HEK293 (cell line): Measurements from ENCODE around the gene ATF2.

ENCODE experiments used
- BCL6B ChIP-seq: fragments of 450-650 bp; formaldehyde crosslinking; IDR thresholded peaks from 2 replicates; pipeline ENCODE4 v1.5.1; 2017; ENCODE audit warnings: missing biosample characterization, missing genetic modification characterization
- FEZF1 ChIP-seq: fragments of 450-650 bp; formaldehyde crosslinking; IDR thresholded peaks from 2 replicates; pipeline ENCODE4 v1.5.1; 2016; ENCODE audit warnings: missing biosample characterization, missing genetic modification characterization
- REST ChIP-seq: fragments of 450-650 bp; formaldehyde crosslinking; IDR thresholded peaks from 2 replicates; pipeline ENCODE4 v1.5.1; 2016; ENCODE audit warnings: missing biosample characterization, missing genetic modification characterization
- SCRT2 ChIP-seq: fragments of 450-650 bp; formaldehyde crosslinking; IDR thresholded peaks from 2 replicates; pipeline ENCODE4 v1.5.1; 2016; ENCODE audit warnings: missing biosample characterization, missing genetic modification characterization
- SP3 ChIP-seq: fragments of 450-650 bp; formaldehyde crosslinking; IDR thresholded peaks from 2 replicates; pipeline ENCODE4 v1.5.1; 2016; ENCODE audit warnings: missing biosample characterization, missing genetic modification characterization
- ZBTB6 ChIP-seq: fragments of 450-650 bp; formaldehyde crosslinking; IDR thresholded peaks from 2 replicates; pipeline ENCODE4 v1.5.1; 2017; ENCODE audit warnings: missing biosample characterization, missing genetic modification characterization
- ZFP69B ChIP-seq: fragments of 450-650 bp; formaldehyde crosslinking; IDR thresholded peaks from 2 replicates; pipeline ENCODE4 v1.5.1; 2016; ENCODE audit warnings: missing biosample characterization, missing genetic modification characterization
- ZNF10 ChIP-seq: fragments of 450-650 bp; formaldehyde crosslinking; IDR thresholded peaks from 2 replicates; pipeline ENCODE4 v1.5.1; 2017; ENCODE audit warnings: missing biosample characterization, missing genetic modification characterization
- ZNF114 ChIP-seq: fragments of 450-650 bp; formaldehyde crosslinking; IDR thresholded peaks from 2 replicates; pipeline ENCODE4 v1.5.0; 2017; ENCODE audit warnings: missing biosample characterization, missing genetic modification characterization
- ZNF132 ChIP-seq: fragments of 450-650 bp; formaldehyde crosslinking; IDR thresholded peaks from 2 replicates; pipeline ENCODE4 v1.5.1; 2017; ENCODE audit warnings: missing biosample characterization, missing genetic modification characterization, borderline replicate concordance
- ZNF133 ChIP-seq: fragments of 450-650 bp; formaldehyde crosslinking; IDR thresholded peaks from 2 replicates; pipeline ENCODE4 v1.5.1; 2016; ENCODE audit warnings: missing biosample characterization, missing genetic modification characterization
- ZNF157 ChIP-seq: fragments of 450-650 bp; formaldehyde crosslinking; IDR thresholded peaks from 2 replicates; pipeline ENCODE4 v1.5.1; 2016; ENCODE audit warnings: missing biosample characterization, missing genetic modification characterization
- ZNF175 ChIP-seq: fragments of 450-650 bp; formaldehyde crosslinking; IDR thresholded peaks from 2 replicates; pipeline ENCODE4 v1.5.1; 2016; ENCODE audit warnings: missing biosample characterization, missing genetic modification characterization
- ZNF335 ChIP-seq: fragments of 450-650 bp; formaldehyde crosslinking; conservative IDR thresholded peaks from 2 replicates; pipeline ENCODE4 v1.5.1; 2016; ENCODE audit warnings: missing biosample characterization, missing genetic modification characterization
- ZNF362 ChIP-seq: fragments of 450-650 bp; formaldehyde crosslinking; IDR thresholded peaks from 2 replicates; pipeline ENCODE4 v1.5.1; 2016; ENCODE audit warnings: missing biosample characterization, missing genetic modification characterization
- ZNF473 ChIP-seq: fragments of 450-650 bp; formaldehyde crosslinking; IDR thresholded peaks from 2 replicates; pipeline ENCODE4 v1.5.1; 2017; ENCODE audit warnings: missing biosample characterization, missing genetic modification characterization
- ZNF529 ChIP-seq: fragments of 450-650 bp; formaldehyde crosslinking; IDR thresholded peaks from 2 replicates; pipeline ENCODE4 v1.5.1; 2017; ENCODE audit warnings: missing genetic modification characterization, missing biosample characterization; ENCODE audit not compliant: insufficient replicate concordance
- ZNF561 ChIP-seq: fragments of 450-650 bp; IDR thresholded peaks from 2 replicates; pipeline ENCODE4 v1.5.1; 2018; ENCODE audit warnings: missing biosample characterization, missing genetic modification characterization, borderline replicate concordance
- ZNF791 ChIP-seq: fragments of 450-650 bp; formaldehyde crosslinking; IDR thresholded peaks from 2 replicates; pipeline ENCODE4 v1.5.1; 2016; ENCODE audit warnings: missing biosample characterization, missing genetic modification characterization
- ZNF843 ChIP-seq: fragments of 450-650 bp; formaldehyde crosslinking; IDR thresholded peaks from 2 replicates; pipeline ENCODE4 v1.5.1; 2016; ENCODE audit warnings: missing biosample characterization, missing genetic modification characterization
- ZSCAN16 ChIP-seq: fragments of 450-650 bp; formaldehyde crosslinking; IDR thresholded peaks from 2 replicates; pipeline ENCODE4 v1.5.1; 2016; ENCODE audit warnings: missing biosample characterization, missing genetic modification characterization
- ZSCAN23 ChIP-seq: fragments of 450-650 bp; formaldehyde crosslinking; IDR thresholded peaks from 2 replicates; pipeline ENCODE4 v1.5.1; 2016; ENCODE audit warnings: missing biosample characterization, missing genetic modification characterization
- ZSCAN5A ChIP-seq: fragments of 450-650 bp; formaldehyde crosslinking; IDR thresholded peaks from 2 replicates; pipeline ENCODE4 v1.5.1; 2016; ENCODE audit warnings: missing biosample characterization, missing genetic modification characterization
- ZXDB ChIP-seq: fragments of 450-650 bp; formaldehyde crosslinking; IDR thresholded peaks from 2 replicates; pipeline ENCODE4 v1.5.1; 2016; ENCODE audit warnings: missing biosample characterization, missing genetic modification characterization
- TF ChIP-seq, protein P1 (sequence below): fragments of 450-650 bp; formaldehyde crosslinking; IDR thresholded peaks from 2 replicates; pipeline ENCODE4 v1.5.1; 2017; ENCODE audit warnings: missing biosample characterization, missing genetic modification characterization

The ATF2 gene

DNA sequence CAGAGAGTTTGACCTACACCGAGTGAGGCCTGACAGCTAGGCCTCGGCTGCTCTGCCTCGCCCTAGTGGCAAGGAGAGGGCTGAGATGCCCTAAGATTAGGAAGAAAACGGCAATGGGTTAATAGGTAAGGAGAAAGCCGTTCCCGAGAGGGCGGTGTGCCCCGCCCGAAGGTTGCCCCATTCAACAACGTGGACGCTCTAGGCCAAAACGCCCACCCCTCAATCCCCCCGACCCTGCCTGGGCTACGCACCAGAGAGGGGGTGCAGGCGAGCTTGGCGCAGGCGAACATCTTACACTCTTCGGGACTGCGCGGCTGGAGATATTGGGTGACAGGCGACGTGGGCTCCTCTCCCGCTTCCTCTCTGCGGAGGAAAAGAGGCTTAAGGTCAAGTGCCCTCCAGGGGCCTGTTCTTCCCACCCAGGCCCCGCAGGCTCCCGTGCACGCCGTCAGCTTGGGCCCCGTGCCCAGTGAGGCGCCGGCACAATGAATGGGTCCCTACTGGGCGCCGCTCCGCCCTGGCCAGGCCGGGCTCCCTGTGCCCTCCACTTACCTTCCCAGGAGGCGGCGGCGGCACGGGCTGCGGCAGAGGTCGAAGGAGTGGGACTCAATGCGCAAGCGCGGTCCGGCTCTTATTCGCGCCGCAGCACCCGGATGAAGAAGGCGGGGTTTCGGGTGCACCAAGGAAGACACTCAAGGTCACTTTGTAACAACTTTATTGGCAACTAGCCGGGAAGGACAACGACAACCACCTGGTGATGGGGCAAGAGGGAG, 13.3 kb upstream of the ATF2 start, which contains the start of gene ATP5MC3 (continued):
- TF ChIP-seq ZNF529 (tag by site-specific recombination): no peak
- TF ChIP-seq, protein P1, sequence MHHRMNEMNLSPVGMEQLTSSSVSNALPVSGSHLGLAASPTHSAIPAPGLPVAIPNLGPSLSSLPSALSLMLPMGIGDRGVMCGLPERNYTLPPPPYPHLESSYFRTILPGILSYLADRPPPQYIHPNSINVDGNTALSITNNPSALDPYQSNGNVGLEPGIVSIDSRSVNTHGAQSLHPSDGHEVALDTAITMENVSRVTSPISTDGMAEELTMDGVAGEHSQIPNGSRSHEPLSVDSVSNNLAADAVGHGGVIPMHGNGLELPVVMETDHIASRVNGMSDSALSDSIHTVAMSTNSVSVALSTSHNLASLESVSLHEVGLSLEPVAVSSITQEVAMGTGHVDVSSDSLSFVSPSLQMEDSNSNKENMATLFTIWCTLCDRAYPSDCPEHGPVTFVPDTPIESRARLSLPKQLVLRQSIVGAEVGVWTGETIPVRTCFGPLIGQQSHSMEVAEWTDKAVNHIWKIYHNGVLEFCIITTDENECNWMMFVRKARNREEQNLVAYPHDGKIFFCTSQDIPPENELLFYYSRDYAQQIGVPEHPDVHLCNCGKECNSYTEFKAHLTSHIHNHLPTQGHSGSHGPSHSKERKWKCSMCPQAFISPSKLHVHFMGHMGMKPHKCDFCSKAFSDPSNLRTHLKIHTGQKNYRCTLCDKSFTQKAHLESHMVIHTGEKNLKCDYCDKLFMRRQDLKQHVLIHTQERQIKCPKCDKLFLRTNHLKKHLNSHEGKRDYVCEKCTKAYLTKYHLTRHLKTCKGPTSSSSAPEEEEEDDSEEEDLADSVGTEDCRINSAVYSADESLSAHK (tag by site-specific recombination): no peak
- peak; percentile 33; the same call in 1 of the 2 replicates for TF ChIP-seq FEZF1 (tag by site-specific recombination)
- TF ChIP-seq ZNF473: no peak
- TF ChIP-seq ZNF157 (tag by site-specific recombination): no peak
- TF ChIP-seq ZXDB (tag by site-specific recombination): peak; percentile 91
- TF ChIP-seq SP3 (tag by site-specific recombination): peak; percentile 57
- TF ChIP-seq ZSCAN5A: no peak
- no peak for TF ChIP-seq ZBTB6
- TF ChIP-seq ZNF791 (tag by site-specific recombination): no peak
- no peak for TF ChIP-seq ZNF114
- peak; percentile 51 for TF ChIP-seq ZNF843 (tag by site-specific recombination)
- TF ChIP-seq ZNF561 (tag by site-specific recombination): peak; percentile 89
- no peak for TF ChIP-seq ZNF175 (tag by site-specific recombination)
- TF ChIP-seq SCRT2 (tag by site-specific recombination): peak; percentile 97
- peak; percentile 49; the same call in 1 of the 2 replicates for TF ChIP-seq ZNF362
- peak; percentile 63 for TF ChIP-seq ZNF335 (tag by site-specific recombination)
- TF ChIP-seq BCL6B (tag by site-specific recombination): no peak
- no peak for TF ChIP-seq ZNF132 (tag by site-specific recombination)
- no peak for TF ChIP-seq ZSCAN23 (tag by site-specific recombination)
- TF ChIP-seq ZNF133 (tag by site-specific recombination): no peak
- peak; percentile 65; the same call in 1 of the 2 replicates for TF ChIP-seq ZFP69B
- no peak for TF ChIP-seq REST (tag by site-specific recombination)
- TF ChIP-seq ZNF10 (tag by site-specific recombination): peak; percentile 76
- TF ChIP-seq ZSCAN16: no peak
